Activated naive CD4-positive, alpha-beta T cell treated with anti-CD3 and anti-CD28 coated beads for 36 hours (primary cell): ENCODE results near the gene CDK11B. TPM values are rescaled to one million over a fixed set of nuclear protein-coding genes. Genes with fewer than 3 reads are reported as not detected.
"Not testable (repeated sequence)": the region's sequence is repeated elsewhere in the genome, so short reads cannot be mapped to it uniquely, and the experiment has no call there.

Experiments used
- CTCF ChIA-PET: fragments of 350-600 bp; sonication (Branson Sonifier 250); formaldehyde crosslinking; loops from one replicate; lab custom pipeline; 2021; ENCODE audit warnings: antibody characterized with exemption; lab: Charles Lee
- DNase-seq: peaks from one replicate; pipeline ENCODE4 v3.0.0-alpha.2; 2020
- H3K27ac Mint-ChIP-seq: one replicate; pipeline ENCODE4 v1.8.0; 2021; ENCODE audit warnings: mild to moderate bottlenecking, mixed read lengths
- H3K27me3 Mint-ChIP-seq: one replicate; pipeline ENCODE4 v1.8.0; 2021; ENCODE audit warnings: low read depth, mixed read lengths
- H3K36me3 Mint-ChIP-seq: one replicate; pipeline ENCODE4 v1.8.0; 2021; ENCODE audit warnings: low read depth, mixed read lengths
- H3K4me1 Mint-ChIP-seq: one replicate; pipeline ENCODE4 v1.8.0; 2021; ENCODE audit warnings: low read depth, mixed read lengths
- H3K4me3 Mint-ChIP-seq: one replicate; pipeline ENCODE4 v1.8.0; 2021; ENCODE audit warnings: mild to moderate bottlenecking, moderate library complexity, mixed read lengths
- H3K9me3 Mint-ChIP-seq: one replicate; pipeline ENCODE4 v1.8.0; 2021; ENCODE audit warnings: mixed read lengths
- intact Hi-C: fragments of 100-400 bp; cut with micrococcal nuclease; formaldehyde crosslinking; loops from one replicate; pipeline ENCODE4 v1.15.1; 2023
- total RNA-seq, 2 experiments: library from RNA; stranded (reverse); gene quantifications; one replicate each; pipeline ENCODE4 v1.2.3, GENCODE V29; 2021

CDK11B gene
- total RNA-seq, 2 experiments from 2014 or later: 33.7 to 34.4 TPM

- intact Hi-C loops: no loop called here
- Mint-ChIP-seq H3K4me1 (peaks cover 20% of the 10 kb centered on the region), H3K4me3 (no peak overlapping the region), H3K36me3 (no peaks in the 10 kb centered on the region), H3K27ac (no peak overlapping the region), H3K9me3 (no peaks in the 10 kb centered on the region), H3K27me3 (peaks cover 6% of the 10 kb centered on the region)
- DNase-seq: no peak
- CTCF ChIA-PET: no interaction called here
These were observed 56.4 kb downstream of the CDK11B start for GRCh38 chr1:1602304-1602967.

GRCh38 chr1:1601564-1602303 lies 57.1 kb downstream of the CDK11B start:
- intact Hi-C loops: no loop called here
- CTCF ChIA-PET: no interaction called here
- Mint-ChIP-seq H3K4me3 (no peak overlapping the region), H3K27ac (no peak overlapping the region), H3K4me1 (peaks cover 13% of the 10 kb centered on the region), H3K36me3 (no peaks in the 10 kb centered on the region), H3K27me3 (peaks cover 6% of the 10 kb centered on the region), H3K9me3 (no peaks in the 10 kb centered on the region)
- no peak for DNase-seq

GRCh38 chr1:1600861-1601563 lies 57.8 kb downstream of the CDK11B start:
- no peaks in the 10 kb centered on the region for H3K36me3 Mint-ChIP-seq
- H3K27me3 Mint-ChIP-seq: peaks cover 6% of the 10 kb centered on the region
- H3K9me3 Mint-ChIP-seq: no peaks in the 10 kb centered on the region
- H3K4me3 Mint-ChIP-seq: no peak overlapping the region
- peaks cover 11% of the 10 kb centered on the region for H3K4me1 Mint-ChIP-seq
- intact Hi-C loops: no loop called here
- CTCF ChIA-PET: no interaction called here
- no peak overlapping the region for H3K27ac Mint-ChIP-seq
- DNase-seq: no peak

- Mint-ChIP-seq H3K27me3 (peaks cover 6% of the 10 kb centered on the region), H3K4me1 (peaks cover 11% of the 10 kb centered on the region), H3K9me3 (no peaks in the 10 kb centered on the region), H3K36me3 (no peaks in the 10 kb centered on the region), H3K27ac (no peak within 1 kb of the TSS), H3K4me3 (peak within 1 kb of the TSS; percentile 73)
- CTCF ChIA-PET: no interaction called here
- intact Hi-C loops: no loop called here
- no peak for DNase-seq
These were observed 58.6 kb downstream of the CDK11B start, which contains the start of gene FNDC10 for GRCh38 chr1:1599935-1600860. Gene FNDC10, minus strand, starts transcription at chr1:1600135. Its CDS starts 120 bp downstream, at chr1:1600015.

GRCh38 chr1:1599030-1599934 lies 59.5 kb downstream of the CDK11B start:
- peak; percentile 43 for DNase-seq
- CTCF ChIA-PET: no interaction called here
- intact Hi-C loops: no loop called here

GRCh38 chr1:1598720-1599029 lies 60.1 kb downstream of the CDK11B start:
- Mint-ChIP-seq H3K36me3 (no peaks in the 10 kb centered on the region), H3K4me1 (peaks cover 11% of the 10 kb centered on the region), H3K9me3 (no peaks in the 10 kb centered on the region), H3K27ac (no peak overlapping the region), H3K4me3 (peak overlapping the region; percentile 73), H3K27me3 (peaks cover 6% of the 10 kb centered on the region)
- DNase-seq: no peak
- intact Hi-C loops: no loop called here
- CTCF ChIA-PET: no interaction called here

More at GRCh38 chr1:1599030-1599934, 59.5 kb downstream of the CDK11B start:
- Mint-ChIP-seq H3K4me1 (peaks cover 11% of the 10 kb centered on the region), H3K4me3 (peak overlapping the region; percentile 73), H3K27me3 (peaks cover 6% of the 10 kb centered on the region), H3K36me3 (no peaks in the 10 kb centered on the region), H3K27ac (no peak overlapping the region), H3K9me3 (no peaks in the 10 kb centered on the region)

GRCh38 chr1:1598051-1598719 lies 60.6 kb downstream of the CDK11B start:
- DNase-seq: no peak
- no peak overlapping the region for H3K27ac Mint-ChIP-seq
- no peak overlapping the region for H3K4me3 Mint-ChIP-seq
- no peaks in the 10 kb centered on the region for H3K36me3 Mint-ChIP-seq
- CTCF ChIA-PET: interaction anchor here (0.6 to 1.1 kb wide), 2 partner anchors 16 to 230 kb away, joined by 4 to 5 read pairs; no protein-coding TSS in a partner anchor
- intact Hi-C loops: no loop called here
- H3K27me3 Mint-ChIP-seq: peaks cover 6% of the 10 kb centered on the region
- no peaks in the 10 kb centered on the region for H3K9me3 Mint-ChIP-seq
- H3K4me1 Mint-ChIP-seq: peaks cover 11% of the 10 kb centered on the region

GRCh38 chr1:1597275-1597930 lies 61.4 kb downstream of the CDK11B start:
- intact Hi-C loops: loop anchor here (2.0 kb wide), 1 partner anchor 23 kb away; the partner anchor contains the start of gene SSU72
- Mint-ChIP-seq H3K9me3 (no peaks in the 10 kb centered on the region), H3K4me3 (no peak overlapping the region), H3K27ac (no peak overlapping the region), H3K36me3 (no peaks in the 10 kb centered on the region), H3K27me3 (peaks cover 6% of the 10 kb centered on the region), H3K4me1 (peaks cover 11% of the 10 kb centered on the region)
- DNase-seq: peak; percentile 27
- CTCF ChIA-PET: interaction anchor here (0.6 to 1.1 kb wide), 2 partner anchors 17 to 230 kb away, joined by 4 to 5 read pairs; no protein-coding TSS in a partner anchor

- no peak overlapping the region for H3K4me3 Mint-ChIP-seq
- peaks cover 11% of the 10 kb centered on the region for H3K4me1 Mint-ChIP-seq
- no peak overlapping the region for H3K27ac Mint-ChIP-seq
- H3K9me3 Mint-ChIP-seq: no peaks in the 10 kb centered on the region
- H3K27me3 Mint-ChIP-seq: peaks cover 6% of the 10 kb centered on the region
- no peak for DNase-seq
- no peaks in the 10 kb centered on the region for H3K36me3 Mint-ChIP-seq
- CTCF ChIA-PET: interaction anchor here (1.1 kb wide), 1 partner anchor 17 kb away, joined by 5 read pairs; no protein-coding TSS in a partner anchor
- intact Hi-C loops: loop anchor here (2.0 kb wide), 1 partner anchor 22 kb away; the partner anchor contains the start of gene SSU72
These were observed 62.1 kb downstream of the CDK11B start for GRCh38 chr1:1596493-1597274.

GRCh38 chr1:1595341-1595740 lies 63.5 kb downstream of the CDK11B start:
- H3K9me3 Mint-ChIP-seq, DNase-seq, H3K36me3 Mint-ChIP-seq, H3K27me3 Mint-ChIP-seq, CTCF ChIA-PET, H3K27ac Mint-ChIP-seq, intact Hi-C loops, H3K4me1 Mint-ChIP-seq, H3K4me3 Mint-ChIP-seq: not testable (repeated sequence)
